Body of pancreas (tissue), 4 donors: ENCODE measurements around the gene ADGRF5.

Source experiments
- POLR2A ChIP-seq, 3 donors: fragments of 450-650 bp; IDR thresholded peaks; one replicate each; pipeline ENCODE4 v1.6.1; 2016; ENCODE audit warnings: antibody characterized with exemption in 3 of 3, mild to moderate bottlenecking in 2 of 3
- TF ChIP-seq, protein P1 (sequence below), 7 experiments: fragments of 450-650 bp in 4 of 7; fragments of 200-600 bp in 3 of 7; sonication (generic) in 3 of 7; IDR thresholded peaks; one replicate each; pipeline ENCODE4 v1.5.1; 2016 to 2019; ENCODE audit warnings: antibody characterized with exemption in 7 of 7

DNA sequence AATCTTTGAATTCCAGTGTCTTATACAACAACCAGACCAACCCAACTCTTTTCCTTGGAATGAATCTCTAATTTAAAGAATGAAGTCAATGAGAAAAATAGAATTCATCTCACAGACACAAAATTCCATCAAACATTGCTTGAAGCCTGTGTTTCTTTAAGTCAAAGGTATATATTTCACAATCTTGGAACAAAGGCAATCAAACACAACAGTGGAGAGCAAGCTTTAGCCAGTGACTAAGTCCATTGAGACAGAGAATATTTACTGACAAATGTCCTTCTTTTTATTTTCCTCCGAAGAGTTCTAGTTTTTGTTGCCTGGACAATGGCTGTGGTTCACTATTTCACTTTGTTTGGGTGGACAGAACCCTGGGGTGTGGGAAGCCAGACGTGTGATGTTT lies 92.8 kb downstream of the ADGRF5 start:
- TF ChIP-seq, protein P1, sequence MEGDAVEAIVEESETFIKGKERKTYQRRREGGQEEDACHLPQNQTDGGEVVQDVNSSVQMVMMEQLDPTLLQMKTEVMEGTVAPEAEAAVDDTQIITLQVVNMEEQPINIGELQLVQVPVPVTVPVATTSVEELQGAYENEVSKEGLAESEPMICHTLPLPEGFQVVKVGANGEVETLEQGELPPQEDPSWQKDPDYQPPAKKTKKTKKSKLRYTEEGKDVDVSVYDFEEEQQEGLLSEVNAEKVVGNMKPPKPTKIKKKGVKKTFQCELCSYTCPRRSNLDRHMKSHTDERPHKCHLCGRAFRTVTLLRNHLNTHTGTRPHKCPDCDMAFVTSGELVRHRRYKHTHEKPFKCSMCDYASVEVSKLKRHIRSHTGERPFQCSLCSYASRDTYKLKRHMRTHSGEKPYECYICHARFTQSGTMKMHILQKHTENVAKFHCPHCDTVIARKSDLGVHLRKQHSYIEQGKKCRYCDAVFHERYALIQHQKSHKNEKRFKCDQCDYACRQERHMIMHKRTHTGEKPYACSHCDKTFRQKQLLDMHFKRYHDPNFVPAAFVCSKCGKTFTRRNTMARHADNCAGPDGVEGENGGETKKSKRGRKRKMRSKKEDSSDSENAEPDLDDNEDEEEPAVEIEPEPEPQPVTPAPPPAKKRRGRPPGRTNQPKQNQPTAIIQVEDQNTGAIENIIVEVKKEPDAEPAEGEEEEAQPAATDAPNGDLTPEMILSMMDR (IDR thresholded peaks at IDR 0.05), result no peak
- no peak for TF ChIP-seq POLR2A (IDR thresholded peaks at IDR 0.05)
